Measurements from ENCODE around the gene GNB1L.

DNA sequence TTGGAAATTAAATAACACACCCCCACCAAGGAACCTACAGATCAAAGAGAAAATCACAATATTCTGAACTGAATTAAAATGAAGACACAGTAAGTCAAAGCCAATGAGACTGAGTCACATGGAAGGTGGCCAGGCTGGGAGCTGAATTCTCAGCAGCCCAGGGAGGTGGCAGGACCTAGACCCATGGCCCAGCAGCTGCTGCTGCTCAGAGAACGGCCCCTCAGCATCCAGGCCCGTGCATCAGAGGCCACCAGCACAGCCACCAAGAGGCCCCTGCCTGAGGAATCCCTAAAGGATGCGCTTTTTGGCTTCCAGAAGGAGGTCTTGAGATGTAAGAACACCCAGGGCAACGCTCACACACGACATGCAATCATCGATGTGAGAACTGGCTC, 59.1 kb downstream of the GNB1L start:
- no peak for TF ChIP-seq EZH2 (IDR thresholded peaks at IDR 0.05)
- no peak for TF ChIP-seq POLR2AphosphoS5 (IDR thresholded peaks at IDR 0.05; ENCODE audit: borderline replicate concordance, low read depth, low read length)
- no peak for TF ChIP-seq FOXP2 (optimal IDR thresholded peaks at IDR 0.05; ENCODE audit: control extremely low read depth, extremely low read length, insufficient read depth)

Measured in SK-N-MC (cell line).